ENCODE results near the gene NPAS3. TPM values are rescaled to one million over a fixed set of nuclear protein-coding genes. Genes with fewer than 3 reads are reported as not detected.

NPAS3 gene
- total and polyA plus RNA-seq, 2 of the 8 experiments (the other 6 are each of a cell fraction or from before 2014, with no cell fraction given), result 0.11 to 0.60 TPM

GRCh38 chr14:33747749-33748148 is 809.1 kb downstream of the NPAS3 start (continued):
- TF ChIP-seq MAX (IDR thresholded peaks at IDR 0.05) (no peak), BACH1 (IDR thresholded peaks at IDR 0.05; ENCODE audit: low read length) (no peak), HDAC2 (IDR thresholded peaks at IDR 0.05; ENCODE audit: borderline replicate concordance in 1 of 2, low read depth in 2 of 2, low read length in 2 of 2) (no peak), CHD1 (IDR thresholded peaks at IDR 0.05; ENCODE audit: low read depth, low read length) (no peak), MAFK (IDR thresholded peaks at IDR 0.05; ENCODE audit: low read depth, low read length) (no peak), CREB1 (IDR thresholded peaks at IDR 0.05) (no peak), CBX5 (IDR thresholded peaks at IDR 0.05; ENCODE audit: low read depth, low read length) (no peak)

All from H1 (cell line).